HG02840 (cell line): ENCODE results near the gene KARS1.

Experiments
- ATAC-seq: cut with Tn5 transposase; IDR thresholded peaks from one replicate; pipeline ENCODE4 v1.9.1; 2021; ENCODE audit warnings: mild to moderate bottlenecking, moderate library complexity, moderate number of reproducible peaks; ENCODE audit not compliant: unreplicated experiment, low FRiP score

KARS1 gene

GRCh38 chr16:75647492-75648264, at the start of gene KARS1, which contains the start of gene TERF2IP:
Gene KARS1 (minus strand): TSS chr16:75647665. CDS start chr16:75647639, 26 bp downstream.
Gene TERF2IP (plus strand): TSS chr16:75647773. CDS start chr16:75647883, 110 bp downstream.
- ATAC-seq, result peak; percentile 77

GRCh38 chr16:75695708-75696107, 48.2 kb upstream of the KARS1 start:
- ATAC-seq, result no peak

- no peak for ATAC-seq
Measured at GRCh38 chr16:75687361-75687760, 39.9 kb upstream of the KARS1 start.

GRCh38 chr16:75682308-75682707, 34.8 kb upstream of the KARS1 start:
- no peak for ATAC-seq

- no peak for ATAC-seq
Measured at GRCh38 chr16:75679366-75679765, 31.9 kb upstream of the KARS1 start.

GRCh38 chr16:75676909-75677308, 29.4 kb upstream of the KARS1 start, which contains the start of gene CPHXL2:
Gene CPHXL2 (minus strand): TSS chr16:75677009. CDS start chr16:75676999, 10 bp downstream.
- no peak for ATAC-seq

GRCh38 chr16:75667503-75667902, 20.0 kb upstream of the KARS1 start:
- no peak for ATAC-seq

GRCh38 chr16:75660726-75661302, 13.3 kb upstream of the KARS1 start:
- no peak for ATAC-seq

- ATAC-seq, result no peak
Measured at GRCh38 chr16:75660321-75660720, 12.9 kb upstream of the KARS1 start.

GRCh38 chr16:75658175-75658574, 10.7 kb upstream of the KARS1 start:
- ATAC-seq, result no peak

- no peak for ATAC-seq
Measured at GRCh38 chr16:75653922-75654321, 6.5 kb upstream of the KARS1 start.

- ATAC-seq, result peak; percentile 38
Measured at GRCh38 chr16:75648265-75649076, 1.0 kb upstream of the KARS1 start.

- ATAC-seq, result peak; percentile 16
Measured at GRCh38 chr16:75647112-75647491, 363 bp downstream of the KARS1 start.

GRCh38 chr16:75644240-75645012, 3.0 kb downstream of the KARS1 start:
- no peak for ATAC-seq

- ATAC-seq, result no peak
Measured at GRCh38 chr16:75640598-75640997, 6.9 kb downstream of the KARS1 start.

GRCh38 chr16:75635036-75635435, 12.4 kb downstream of the KARS1 start:
- ATAC-seq, result no peak

- no peak for ATAC-seq
Measured at GRCh38 chr16:75632857-75633256, 14.6 kb downstream of the KARS1 start.

- no peak for ATAC-seq
Measured at GRCh38 chr16:75630052-75630451, 17.4 kb downstream of the KARS1 start.

GRCh38 chr16:75629132-75629531, 18.3 kb downstream of the KARS1 start:
- ATAC-seq, result no peak

- no peak for ATAC-seq
Measured at GRCh38 chr16:75628351-75628750, 19.1 kb downstream of the KARS1 start.
